ENCODE data around the gene AHCY.

DNA sequence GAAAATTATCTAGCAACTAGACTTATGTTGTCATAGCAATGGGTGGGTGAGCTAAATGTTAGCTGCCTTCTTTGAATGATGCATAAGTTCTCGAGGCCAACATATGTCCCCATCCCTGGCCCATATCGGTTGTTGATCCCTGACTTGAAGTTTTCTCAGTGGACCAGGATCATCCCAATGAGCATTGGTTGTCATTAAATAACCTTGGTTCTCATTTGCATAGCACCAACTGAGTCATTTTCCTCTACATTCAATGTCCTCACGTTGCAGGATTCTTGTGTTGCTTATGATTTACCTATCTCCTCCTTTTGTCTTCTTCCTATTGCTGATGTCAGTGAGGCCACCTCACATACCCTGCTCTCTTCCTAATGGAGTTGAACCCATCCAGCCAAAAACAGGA, 12.1 kb upstream of the AHCY start:
- TF ChIP-seq POLR2A (IDR thresholded peaks at IDR 0.05; ENCODE audit: low read depth, low read length) (no peak), TAF1 (IDR thresholded peaks at IDR 0.05; ENCODE audit: low read depth, low read length) (no peak), POU2F2 (IDR thresholded peaks at IDR 0.05; ENCODE audit: low read depth, low read length) (no peak), POLR2AphosphoS5 (IDR thresholded peaks at IDR 0.05; ENCODE audit: low read depth, low read length) (no peak), SPI1 (IDR thresholded peaks at IDR 0.05; ENCODE audit: low read depth, low read length) (no peak)
